Measurements from ENCODE around the gene NNMT. TPM values are rescaled to one million over a fixed set of nuclear protein-coding genes. Genes with fewer than 3 reads are reported as not detected.

NNMT gene
- total RNA-seq, 2 donors from 2014 or later, result 631 to 647 TPM

GRCh38 chr11:114278342-114279065 is 17.7 kb upstream of the NNMT start:
- intact Hi-C loops (cut with DNase I), result no loop called here
- DNase-seq (ENCODE audit: low spot score), result no peak

DNA sequence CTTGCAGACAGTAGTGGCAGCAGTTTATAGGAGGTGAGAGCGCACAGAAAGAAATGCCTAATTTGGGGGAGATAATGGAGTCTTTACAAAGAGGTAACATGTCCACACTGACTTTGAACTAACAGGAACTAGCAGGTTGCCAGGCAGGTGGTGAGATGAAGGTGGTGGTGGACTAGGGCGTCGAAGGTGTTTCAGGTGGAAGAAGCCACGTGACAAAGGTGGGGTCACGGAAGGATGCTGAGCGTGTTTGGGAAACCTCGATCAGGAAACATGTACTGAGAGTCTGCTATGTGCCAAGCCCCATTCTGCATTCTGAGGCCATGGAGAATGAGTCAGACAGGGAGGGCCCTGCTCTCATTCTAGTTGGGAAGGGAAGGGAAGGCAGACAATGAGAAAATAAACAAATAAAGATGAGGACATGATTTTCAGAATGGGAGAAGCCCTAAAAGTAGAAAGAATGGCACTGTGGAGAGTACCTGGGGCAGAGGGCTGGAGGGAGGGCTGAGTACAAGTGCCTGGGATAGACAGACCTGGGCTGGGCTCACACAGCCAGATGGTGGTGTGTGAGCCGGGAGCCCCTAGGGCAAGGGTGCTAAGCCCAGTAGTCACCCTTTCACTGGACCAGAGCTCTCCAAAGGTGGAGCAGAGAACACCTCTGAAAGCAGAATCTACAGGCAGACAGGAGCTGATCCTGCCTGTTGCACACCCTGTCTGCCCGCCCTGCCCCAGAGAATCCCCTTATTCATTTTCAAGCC is 16.2 kb upstream of the NNMT start:
- DNase-seq (ENCODE audit: low spot score), result no peak
- intact Hi-C loops (cut with DNase I), result no loop called here

DNA sequence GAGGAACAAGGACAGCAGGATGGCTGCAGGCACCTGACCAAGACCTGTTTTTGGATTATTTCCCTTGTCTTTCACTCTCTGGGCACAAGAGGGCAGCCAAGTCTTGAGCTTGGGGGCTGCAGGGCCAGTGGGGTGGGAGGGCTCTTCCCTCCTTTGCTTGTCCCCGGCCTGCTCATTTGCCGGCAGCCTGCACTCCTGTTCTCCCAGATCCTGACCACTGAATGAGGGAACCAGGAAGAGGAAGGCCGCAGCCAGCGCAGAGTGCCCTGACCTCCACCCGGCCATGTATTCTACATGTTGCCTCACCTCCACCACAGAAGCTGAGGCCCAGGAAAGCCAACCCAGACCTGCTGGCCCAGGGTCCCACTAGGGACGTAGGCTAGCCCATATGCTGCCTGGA is 15.5 kb upstream of the NNMT start:
- DNase-seq (ENCODE audit: low spot score), result peak; percentile 89
- intact Hi-C loops (cut with DNase I), result no loop called here

- intact Hi-C loops (cut with DNase I), result no loop called here
- no peak for DNase-seq (ENCODE audit: low spot score)
These were observed 14.7 kb upstream of the NNMT start for GRCh38 chr11:114281388-114281956.

DNA sequence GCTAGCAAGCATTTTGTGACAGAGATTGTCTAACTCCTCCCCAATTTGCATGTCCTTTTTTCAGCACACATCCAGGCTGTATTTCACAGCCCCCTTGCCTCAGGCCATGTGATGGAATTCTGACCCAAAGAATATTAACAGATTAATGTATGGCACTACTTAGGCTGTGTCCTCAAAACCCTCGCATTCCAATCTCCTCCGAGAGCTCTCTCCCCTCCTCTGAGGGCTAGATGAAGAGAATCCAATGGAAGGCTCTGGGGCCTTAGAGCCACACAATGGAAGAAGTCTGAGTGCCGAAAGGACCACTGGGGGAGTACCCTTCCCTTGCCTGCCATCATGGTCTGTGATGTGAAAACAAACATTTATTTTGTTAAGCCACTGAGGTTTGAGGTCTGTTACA is 13.7 kb upstream of the NNMT start:
- intact Hi-C loops (cut with DNase I), result no loop called here
- DNase-seq (ENCODE audit: low spot score), result no peak

GRCh38 chr11:114283422-114283821 is 12.8 kb upstream of the NNMT start:
- no peak for DNase-seq (ENCODE audit: low spot score)
- intact Hi-C loops (cut with DNase I), result no loop called here

DNA sequence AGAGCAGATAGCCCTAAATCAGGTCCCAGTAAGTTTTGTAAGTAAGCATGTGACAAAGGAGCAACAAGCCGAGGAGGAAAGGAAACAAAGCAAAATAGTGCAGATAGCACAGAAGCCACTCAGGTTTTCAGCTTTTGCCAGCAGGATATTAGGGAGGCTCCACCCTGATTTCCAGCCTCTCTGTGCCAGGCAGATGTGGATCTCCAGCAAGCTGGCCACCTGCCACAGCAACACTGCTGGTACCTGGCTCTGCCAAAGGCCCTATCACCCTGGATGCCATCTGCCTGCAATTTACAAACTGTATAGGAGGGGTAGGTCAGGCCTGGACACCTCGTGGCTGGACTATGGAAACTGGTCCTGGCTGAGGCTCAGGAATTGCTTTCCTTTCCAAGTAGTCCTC is 12.2 kb upstream of the NNMT start:
- no peak for DNase-seq (ENCODE audit: low spot score)
- intact Hi-C loops (cut with DNase I), result no loop called here

DNA sequence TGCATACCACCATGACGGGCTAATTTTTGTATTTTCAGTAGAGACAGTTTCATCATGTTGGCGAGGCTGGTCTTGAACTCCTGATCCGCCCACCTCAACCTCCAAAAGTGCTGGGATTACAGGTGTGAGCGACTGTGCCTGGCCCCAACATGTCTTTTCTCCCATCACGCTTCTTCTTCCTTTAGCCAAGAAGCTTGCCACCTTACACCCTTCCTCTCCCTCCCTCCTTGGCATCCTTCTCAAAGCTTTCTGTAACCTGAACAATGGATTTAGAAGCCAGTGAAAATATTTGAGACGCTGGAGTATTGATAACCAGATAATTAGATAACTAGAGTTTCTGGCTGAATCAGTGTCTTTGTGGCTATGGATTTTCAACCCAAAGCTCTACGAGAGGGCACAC is 11.3 kb upstream of the NNMT start:
- intact Hi-C loops (cut with DNase I), result loop anchor here in 1 of 2 donors (5.0 kb wide), 1 partner anchor 1217 kb away; the partner anchor contains the start of gene CADM1
- DNase-seq (ENCODE audit: low spot score), result no peak

DNA sequence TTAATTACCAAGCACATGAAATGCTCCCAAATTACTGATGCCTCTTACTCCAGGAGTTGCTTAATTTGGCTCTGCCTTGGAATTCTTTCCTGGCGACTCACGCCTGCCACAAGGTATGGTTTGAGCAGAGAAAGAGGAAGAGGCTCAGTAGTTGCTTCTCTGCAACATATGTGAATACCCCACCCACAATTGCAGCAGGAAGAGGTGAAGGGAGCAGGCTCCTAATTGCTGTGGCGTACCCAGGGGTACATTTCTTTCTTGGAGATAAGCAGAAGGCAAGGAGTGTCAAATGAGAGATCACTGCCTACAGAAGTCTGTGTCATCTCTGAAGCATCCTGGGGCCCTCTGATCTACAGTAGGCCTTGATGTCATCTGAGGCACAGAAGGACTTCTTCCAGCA is 10.6 kb upstream of the NNMT start:
- DNase-seq (ENCODE audit: low spot score), result no peak
- intact Hi-C loops (cut with DNase I), result loop anchor here in 1 of 2 donors (5.0 kb wide), 1 partner anchor 1217 kb away; the partner anchor contains the start of gene CADM1

DNA sequence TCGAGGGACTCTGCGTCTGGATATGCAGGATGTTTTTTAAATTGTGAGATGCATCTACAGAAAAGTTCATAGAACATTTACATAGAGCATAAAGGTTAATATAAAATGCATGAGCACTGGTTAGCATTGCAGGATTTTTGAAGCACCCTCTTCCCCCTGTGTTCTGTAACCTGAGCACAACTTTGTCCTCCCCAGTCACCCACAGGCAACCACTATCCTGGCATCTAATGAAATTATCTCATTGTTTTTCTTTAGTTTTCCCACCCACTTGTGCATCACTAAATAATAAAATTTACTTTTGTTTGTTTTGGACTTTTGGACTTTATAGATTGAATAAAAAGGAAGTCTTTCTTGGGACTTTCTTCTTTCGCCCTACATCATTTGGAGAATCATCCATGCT is 10.0 kb upstream of the NNMT start:
- no peak for DNase-seq (ENCODE audit: low spot score)
- intact Hi-C loops (cut with DNase I), result loop anchor here in 1 of 2 donors (5.0 kb wide), 1 partner anchor 1216 kb away; the partner anchor contains the start of gene CADM1

- no peak for DNase-seq (ENCODE audit: low spot score)
These were observed 9.0 kb upstream of the NNMT start for GRCh38 chr11:114287154-114287553.

DNA sequence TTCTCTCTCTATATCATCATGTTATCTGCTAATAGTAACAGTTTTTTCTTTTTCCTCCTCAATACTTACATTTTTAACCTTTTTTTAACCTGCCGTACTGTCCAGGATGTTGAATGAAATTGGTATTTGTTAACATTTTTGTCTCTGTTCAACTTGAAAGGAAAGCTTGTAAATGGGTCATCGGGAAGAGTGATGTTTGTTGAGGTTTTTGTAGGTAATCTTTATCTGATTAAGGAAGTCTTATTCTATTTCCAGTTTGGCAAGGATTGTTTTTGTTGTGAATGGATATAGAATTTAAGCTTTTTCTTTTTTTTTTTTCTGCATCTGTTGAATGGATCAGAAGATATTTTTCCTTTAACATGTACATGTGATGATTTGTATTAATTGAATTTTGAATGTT is 8.1 kb upstream of the NNMT start:
- intact Hi-C loops (cut with DNase I), result loop anchor here in 1 of 2 donors (5.0 kb wide), 1 partner anchor 1214 kb away; the partner anchor contains the start of gene CADM1
- DNase-seq (ENCODE audit: low spot score), result no peak

More at GRCh38 chr11:114287154-114287553, 9.0 kb upstream of the NNMT start:
- intact Hi-C loops (cut with DNase I), result loop anchor here in 1 of 2 donors (5.0 kb wide), 1 partner anchor 1215 kb away; the partner anchor contains the start of gene CADM1

GRCh38 chr11:114289779-114290178 is 6.4 kb upstream of the NNMT start:
- DNase-seq (ENCODE audit: low spot score), result no peak
- intact Hi-C loops (cut with DNase I), result loop anchor here in 1 of 2 donors (5.0 kb wide), 1 partner anchor 1213 kb away; the partner anchor contains the start of gene CADM1

DNA sequence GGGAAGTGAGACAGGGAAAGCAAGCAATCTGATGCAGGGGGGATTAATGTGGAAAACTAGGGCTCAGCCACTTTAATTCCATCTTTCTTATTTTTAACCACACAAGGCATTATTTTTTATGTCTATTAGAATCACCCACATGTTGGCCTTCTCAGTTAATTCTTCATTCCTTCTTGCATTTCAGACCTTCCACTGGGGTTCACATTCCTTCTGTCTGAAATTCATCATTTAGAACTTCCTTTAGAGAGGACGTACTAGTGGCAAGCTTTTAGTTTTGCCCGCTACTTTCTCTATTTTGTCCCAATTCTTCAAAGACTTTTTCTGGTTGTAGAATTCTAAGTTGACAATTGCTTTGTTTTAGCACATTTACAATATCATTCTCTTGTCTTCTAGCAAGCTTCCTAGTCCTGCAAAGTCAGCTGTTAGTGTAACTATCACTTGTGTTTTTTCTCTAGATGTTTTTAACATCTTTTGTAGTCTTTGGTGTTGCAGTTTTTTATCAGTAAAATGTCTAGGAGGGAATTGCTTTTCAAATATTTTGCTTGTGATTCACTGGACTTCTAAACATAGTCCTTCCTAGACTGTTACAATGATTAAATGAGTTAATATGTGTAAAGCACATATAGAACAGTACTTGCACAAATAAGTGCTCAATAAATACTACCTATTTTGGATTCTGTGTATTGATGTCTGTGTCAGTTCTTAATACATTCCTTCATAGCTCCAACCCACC is 5.5 kb upstream of the NNMT start:
- intact Hi-C loops (cut with DNase I), result no loop called here
- DNase-seq (ENCODE audit: low spot score), result no peak

- intact Hi-C loops (cut with DNase I), result no loop called here
- no peak for DNase-seq (ENCODE audit: low spot score)
These were observed 4.8 kb upstream of the NNMT start for GRCh38 chr11:114291381-114291780.

DNA sequence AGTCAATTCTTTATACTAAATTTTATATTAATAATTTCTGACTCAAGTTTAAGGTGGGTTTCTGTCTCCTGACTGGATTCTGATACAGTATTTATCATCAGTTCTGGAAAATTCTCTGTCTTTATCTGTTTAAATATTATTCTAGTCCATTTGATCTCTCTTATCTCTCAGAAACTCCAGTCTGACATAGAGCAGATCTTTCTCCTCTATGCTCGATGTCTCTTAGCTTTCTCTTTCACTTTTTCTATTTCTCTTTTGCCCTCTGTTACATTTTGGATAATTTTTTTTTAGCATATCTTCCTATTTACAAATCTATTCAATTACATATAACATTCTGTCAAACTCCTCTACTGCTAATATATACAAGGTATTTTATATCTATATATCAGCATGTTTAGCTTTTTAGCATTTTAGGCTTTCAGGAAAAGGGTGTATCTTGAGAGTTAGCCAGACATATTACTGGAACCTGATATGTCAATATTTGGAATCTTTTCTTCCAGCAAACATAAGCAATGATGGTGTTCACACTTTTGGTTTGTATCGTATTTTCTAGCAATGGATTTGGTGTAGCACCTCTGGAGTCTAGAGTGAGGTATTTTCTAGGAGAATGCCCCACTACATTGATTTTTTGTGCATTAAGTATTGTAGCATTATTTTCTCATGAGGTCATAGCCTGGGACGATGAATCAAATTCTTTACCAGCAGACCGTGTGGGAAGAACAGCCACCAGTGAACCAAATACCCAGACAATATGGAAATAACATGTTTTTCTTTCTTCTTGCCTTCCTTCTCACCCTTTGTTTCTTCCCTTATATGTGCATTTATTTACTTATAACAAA is 4.1 kb upstream of the NNMT start:
- intact Hi-C loops (cut with DNase I), result no loop called here
- DNase-seq (ENCODE audit: low spot score), result no peak

- DNase-seq (ENCODE audit: low spot score), result no peak
- intact Hi-C loops (cut with DNase I), result no loop called here
These were observed 2.9 kb upstream of the NNMT start for GRCh38 chr11:114293201-114293711.

- intact Hi-C loops (cut with DNase I), result no loop called here
- DNase-seq (ENCODE audit: low spot score), result no peak
These were observed 590 bp downstream of the NNMT start for GRCh38 chr11:114296605-114297372.

Data from posterior vena cava (tissue), 2 donors.